Right lobe of liver (tissue), 4 donors: ENCODE results near the gene ENPP3.

ENCODE experiments used
- CTCF ChIP-seq, 4 donors: fragments of 200-600 bp in 3 of 4; fragments of 450-650 bp in 1 of 4; IDR thresholded peaks; one replicate each; pipeline versions ENCODE4 v1.5.1 to v1.8.0; 2016 to 2022; ENCODE audit warnings: antibody characterized with exemption in 4 of 4, mild to moderate bottlenecking in 2 of 4
- POLR2A ChIP-seq: fragments of 450-650 bp; IDR thresholded peaks from one replicate; pipeline ENCODE4 v1.6.1; 2017; ENCODE audit warnings: antibody characterized with exemption, mild to moderate bottlenecking
- donor health status: DM: no; HTN: no; CAD: no.
- donor health status: DM: no; HTN: no; CAD: no.
- donor health status: DM: no; HTN: yes; CAD: no.

DNA sequence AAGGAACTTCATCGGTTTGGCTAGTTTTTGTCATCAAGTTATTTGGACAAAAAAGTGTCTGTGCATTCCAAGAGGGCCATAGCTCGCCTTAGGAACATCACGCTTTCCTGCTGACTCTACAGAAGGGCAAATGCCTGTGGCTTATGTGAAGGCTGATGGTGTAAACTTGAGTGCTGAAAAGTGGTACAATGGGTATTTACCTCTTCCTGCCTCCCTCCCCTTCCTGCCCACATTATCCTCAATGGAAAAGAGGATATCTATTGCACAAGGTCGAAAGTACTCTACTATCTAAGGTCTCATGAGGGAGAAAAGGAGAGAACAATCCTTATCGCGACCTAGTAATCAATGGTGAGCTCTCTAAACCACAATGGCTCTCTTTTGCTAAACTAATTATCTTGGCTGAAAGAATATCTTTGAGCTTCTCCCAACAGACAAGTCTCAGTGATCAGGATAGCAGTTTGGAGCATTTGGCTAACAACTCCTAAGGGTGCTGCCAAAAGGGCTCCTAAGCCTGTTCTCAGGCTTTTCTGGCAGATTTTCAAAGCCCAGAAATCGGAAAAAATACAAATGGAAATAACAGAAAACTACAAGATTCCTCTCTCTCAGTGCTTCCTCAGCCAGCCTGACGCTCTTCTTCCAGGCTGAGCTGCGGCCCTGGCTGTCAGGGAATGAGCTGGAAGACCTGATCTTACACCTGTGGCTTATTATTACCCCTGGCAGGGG, 128.1 kb downstream of the ENPP3 start:
- TF ChIP-seq CTCF (IDR thresholded peaks at IDR 0.05) (no peak), POLR2A (no peak)
